ENCODE data around the gene SPOCK1. TPM values are rescaled to one million over a fixed set of nuclear protein-coding genes. Genes with fewer than 3 reads are reported as not detected.

The SPOCK1 gene
- total and polyA plus RNA-seq, 4 donors, result 4.5 to 67.8 (median 27.0) TPM

GRCh38 chr5:137101544-137101943, 397.6 kb downstream of the SPOCK1 start:
- Histone ChIP-seq H3K4me3 (ENCODE audit: low read length in 2 of 2) (no peak overlapping the region), H3K27me3 (ENCODE audit: control insufficient read depth in 1 of 2, insufficient read depth in 2 of 2, low read length in 1 of 2) (no peaks in the 10 kb centered on the region), H3K4me1 (ENCODE audit: control insufficient read depth in 1 of 2, insufficient read depth in 2 of 2, low read length in 2 of 2) (no peaks in the 10 kb centered on the region), H3K9me3 (ENCODE audit: control insufficient read depth, low read length) (no peaks in the 10 kb centered on the region), H3K36me3 (ENCODE audit: control insufficient read depth in 1 of 2, insufficient read depth in 2 of 2, low read length in 1 of 2) (no peaks in the 10 kb centered on the region), H3K27ac (ENCODE audit: low read depth in 1 of 2, low read length in 2 of 2) (no peak overlapping the region)
- 7 to 11% methylated on average over 2 of the region's 2 CpGs for WGBS, 2 donors
- ATAC-seq (ENCODE audit: low FRiP score) (no peak), DNase-seq (no peak)
- intact Hi-C loops (cut with DNase I), result no loop called here

GRCh38 chr5:137099651-137100050, 399.5 kb downstream of the SPOCK1 start:
- Histone ChIP-seq H3K36me3 (ENCODE audit: control insufficient read depth in 1 of 2, insufficient read depth in 2 of 2, low read length in 1 of 2) (no peaks in the 10 kb centered on the region), H3K27ac (ENCODE audit: low read depth in 1 of 2, low read length in 2 of 2) (no peak overlapping the region), H3K4me3 (ENCODE audit: low read length in 2 of 2) (no peak overlapping the region), H3K4me1 (ENCODE audit: control insufficient read depth in 1 of 2, insufficient read depth in 2 of 2, low read length in 2 of 2) (no peaks in the 10 kb centered on the region), H3K27me3 (ENCODE audit: control insufficient read depth in 1 of 2, insufficient read depth in 2 of 2, low read length in 1 of 2) (no peaks in the 10 kb centered on the region), H3K9me3 (ENCODE audit: control insufficient read depth, low read length) (no peaks in the 10 kb centered on the region)
- WGBS, 2 donors, result 82 to 84% methylated on average over 3 of the region's 3 CpGs
- ATAC-seq (ENCODE audit: low FRiP score) (no peak), DNase-seq (no peak)
- intact Hi-C loops (cut with DNase I), result no loop called here

GRCh38 chr5:137098663-137099062, 400.5 kb downstream of the SPOCK1 start:
- intact Hi-C loops (cut with DNase I), result no loop called here
- H3K27me3 ChIP-seq (ENCODE audit: control insufficient read depth in 1 of 2, insufficient read depth in 2 of 2, low read length in 1 of 2), result no peaks in the 10 kb centered on the region
- 78 to 88% methylated on average over 4 of the region's 4 CpGs for WGBS, 2 donors
- no peak overlapping the region for H3K4me3 ChIP-seq (ENCODE audit: low read length in 2 of 2)
- no peaks in the 10 kb centered on the region for H3K36me3 ChIP-seq (ENCODE audit: control insufficient read depth in 1 of 2, insufficient read depth in 2 of 2, low read length in 1 of 2)
- no peaks in the 10 kb centered on the region for H3K9me3 ChIP-seq (ENCODE audit: control insufficient read depth, low read length)
- DNase-seq (no peak), ATAC-seq (ENCODE audit: low FRiP score) (no peak)
- no peak overlapping the region for H3K27ac ChIP-seq (ENCODE audit: low read depth in 1 of 2, low read length in 2 of 2)
- no peaks in the 10 kb centered on the region for H3K4me1 ChIP-seq (ENCODE audit: control insufficient read depth in 1 of 2, insufficient read depth in 2 of 2, low read length in 2 of 2)

GRCh38 chr5:137098238-137098637, 400.9 kb downstream of the SPOCK1 start:
- no peaks in the 10 kb centered on the region for H3K9me3 ChIP-seq (ENCODE audit: control insufficient read depth, low read length)

GRCh38 chr5:137097203-137097602, 401.9 kb downstream of the SPOCK1 start:
- Histone ChIP-seq H3K4me3 (ENCODE audit: low read length in 2 of 2) (no peak overlapping the region), H3K9me3 (ENCODE audit: control insufficient read depth, low read length) (no peaks in the 10 kb centered on the region), H3K4me1 (ENCODE audit: control insufficient read depth in 1 of 2, insufficient read depth in 2 of 2, low read length in 2 of 2) (no peaks in the 10 kb centered on the region), H3K27me3 (ENCODE audit: control insufficient read depth in 1 of 2, insufficient read depth in 2 of 2, low read length in 1 of 2) (no peaks in the 10 kb centered on the region), H3K27ac (ENCODE audit: low read depth in 1 of 2, low read length in 2 of 2) (no peak overlapping the region), H3K36me3 (ENCODE audit: control insufficient read depth in 1 of 2, insufficient read depth in 2 of 2, low read length in 1 of 2) (no peaks in the 10 kb centered on the region)
- 77 to 96% methylated on average over 3 of the region's 3 CpGs for WGBS, 2 donors
- intact Hi-C loops (cut with DNase I), result no loop called here
- ATAC-seq (ENCODE audit: low FRiP score) (no peak), DNase-seq (no peak)

More at GRCh38 chr5:137098238-137098637, 400.9 kb downstream of the SPOCK1 start:
- Histone ChIP-seq H3K27me3 (ENCODE audit: control insufficient read depth in 1 of 2, insufficient read depth in 2 of 2, low read length in 1 of 2) (no peaks in the 10 kb centered on the region), H3K4me3 (ENCODE audit: low read length in 2 of 2) (no peak overlapping the region), H3K36me3 (ENCODE audit: control insufficient read depth in 1 of 2, insufficient read depth in 2 of 2, low read length in 1 of 2) (no peaks in the 10 kb centered on the region), H3K27ac (ENCODE audit: low read depth in 1 of 2, low read length in 2 of 2) (no peak overlapping the region), H3K4me1 (ENCODE audit: control insufficient read depth in 1 of 2, insufficient read depth in 2 of 2, low read length in 2 of 2) (no peaks in the 10 kb centered on the region)
- ATAC-seq (ENCODE audit: low FRiP score) (no peak), DNase-seq (no peak)
- WGBS, 2 donors, result 81 to 86% methylated on average over 1 of the region's 1 CpG
- intact Hi-C loops (cut with DNase I), result no loop called here

GRCh38 chr5:137096149-137097103, 402.7 kb downstream of the SPOCK1 start:
- H3K27me3 ChIP-seq (ENCODE audit: control insufficient read depth in 1 of 2, insufficient read depth in 2 of 2, low read length in 1 of 2), result no peaks in the 10 kb centered on the region
- no peak overlapping the region for H3K4me3 ChIP-seq (ENCODE audit: low read length in 2 of 2)
- intact Hi-C loops (cut with DNase I), result no loop called here
- ATAC-seq (ENCODE audit: low FRiP score), result no peak
- H3K4me1 ChIP-seq (ENCODE audit: control insufficient read depth in 1 of 2, insufficient read depth in 2 of 2, low read length in 2 of 2), result no peaks in the 10 kb centered on the region
- H3K27ac ChIP-seq (ENCODE audit: low read depth in 1 of 2, low read length in 2 of 2), result no peak overlapping the region
- no peak for DNase-seq
- H3K36me3 ChIP-seq (ENCODE audit: control insufficient read depth in 1 of 2, insufficient read depth in 2 of 2, low read length in 1 of 2), result no peaks in the 10 kb centered on the region
- WGBS, 2 donors, result 90 to 92% methylated on average over 6 of the region's 6 CpGs
- no peaks in the 10 kb centered on the region for H3K9me3 ChIP-seq (ENCODE audit: control insufficient read depth, low read length)

GRCh38 chr5:137095597-137095996, 403.5 kb downstream of the SPOCK1 start:
- intact Hi-C loops (cut with DNase I), result no loop called here
- DNase-seq, result no peak
- Histone ChIP-seq H3K4me1 (ENCODE audit: control insufficient read depth in 1 of 2, insufficient read depth in 2 of 2, low read length in 2 of 2) (no peaks in the 10 kb centered on the region), H3K36me3 (ENCODE audit: control insufficient read depth in 1 of 2, insufficient read depth in 2 of 2, low read length in 1 of 2) (no peaks in the 10 kb centered on the region), H3K9me3 (ENCODE audit: control insufficient read depth, low read length) (no peaks in the 10 kb centered on the region), H3K4me3 (ENCODE audit: low read length in 2 of 2) (no peak overlapping the region), H3K27me3 (ENCODE audit: control insufficient read depth in 1 of 2, insufficient read depth in 2 of 2, low read length in 1 of 2) (no peaks in the 10 kb centered on the region), H3K27ac (ENCODE audit: low read depth in 1 of 2, low read length in 2 of 2) (no peak overlapping the region)
- ATAC-seq (ENCODE audit: low FRiP score), result no peak

GRCh38 chr5:137092831-137093230, 406.3 kb downstream of the SPOCK1 start:
- 81 to 92% methylated on average over 3 of the region's 3 CpGs for WGBS, 2 donors
- intact Hi-C loops (cut with DNase I), result no loop called here
- H3K4me3 ChIP-seq (ENCODE audit: low read length in 2 of 2), result no peak overlapping the region
- H3K4me1 ChIP-seq (ENCODE audit: control insufficient read depth in 1 of 2, insufficient read depth in 2 of 2, low read length in 2 of 2), result no peaks in the 10 kb centered on the region
- DNase-seq, result no peak
- no peak overlapping the region for H3K27ac ChIP-seq (ENCODE audit: low read depth in 1 of 2, low read length in 2 of 2)
- no peaks in the 10 kb centered on the region for H3K9me3 ChIP-seq (ENCODE audit: control insufficient read depth, low read length)
- ATAC-seq (ENCODE audit: low FRiP score), result no peak
- no peaks in the 10 kb centered on the region for H3K36me3 ChIP-seq (ENCODE audit: control insufficient read depth in 1 of 2, insufficient read depth in 2 of 2, low read length in 1 of 2)
- no peaks in the 10 kb centered on the region for H3K27me3 ChIP-seq (ENCODE audit: control insufficient read depth in 1 of 2, insufficient read depth in 2 of 2, low read length in 1 of 2)

- no peak for ATAC-seq (ENCODE audit: low FRiP score)
- WGBS, 2 donors, result 79 to 85% methylated on average over 1 of the region's 1 CpG
- intact Hi-C loops (cut with DNase I), result no loop called here
Measured at GRCh38 chr5:137091472-137091871, 407.7 kb downstream of the SPOCK1 start.

More at GRCh38 chr5:137091472-137091871, 407.7 kb downstream of the SPOCK1 start:
- Histone ChIP-seq H3K27ac (ENCODE audit: low read depth in 1 of 2, low read length in 2 of 2) (no peak overlapping the region), H3K4me3 (ENCODE audit: low read length in 2 of 2) (no peak overlapping the region), H3K9me3 (ENCODE audit: control insufficient read depth, low read length) (no peaks in the 10 kb centered on the region), H3K36me3 (ENCODE audit: control insufficient read depth in 1 of 2, insufficient read depth in 2 of 2, low read length in 1 of 2) (no peaks in the 10 kb centered on the region), H3K27me3 (ENCODE audit: control insufficient read depth in 1 of 2, insufficient read depth in 2 of 2, low read length in 1 of 2) (no peaks in the 10 kb centered on the region), H3K4me1 (ENCODE audit: control insufficient read depth in 1 of 2, insufficient read depth in 2 of 2, low read length in 2 of 2) (no peaks in the 10 kb centered on the region)
- DNase-seq, result no peak

Data from aorta (tissue), 5 donors.